Bladder microvascular endothelial cell (primary cell): ENCODE data around the gene NBPF12. TPM values are rescaled to one million over a fixed set of nuclear protein-coding genes. Genes with fewer than 3 reads are reported as not detected.

ENCODE experiments used
- total RNA-seq: library from RNA; depleted of rRNA; stranded (reverse); fragments of >200 nt; gene quantifications from 2 replicates; pipeline ENCODE4 v1.2.3, GENCODE V29; 2014

Gene NBPF12
- 2.9 and 9.4 TPM in 2 replicates for total RNA-seq

GRCh38 chr1:146938242-146938902 is at the start of gene NBPF12:
NBPF12 (plus strand) TSS chr1:146938324; CDS start chr1:146960144, 21,820 bp downstream.

Other genes starting within 250 kb of the NBPF12 start
- 4.2 and 7.7 TPM in 2 replicates for gene PRKAB2, start 234.1 kb downstream of the NBPF12 start, total RNA-seq